Measurements from ENCODE around the gene NTM. TPM values are rescaled to one million over a fixed set of nuclear protein-coding genes. Genes with fewer than 3 reads are reported as not detected.

The NTM gene
- total RNA-seq, 3 donors from 2014 or later, result not detected

DNA sequence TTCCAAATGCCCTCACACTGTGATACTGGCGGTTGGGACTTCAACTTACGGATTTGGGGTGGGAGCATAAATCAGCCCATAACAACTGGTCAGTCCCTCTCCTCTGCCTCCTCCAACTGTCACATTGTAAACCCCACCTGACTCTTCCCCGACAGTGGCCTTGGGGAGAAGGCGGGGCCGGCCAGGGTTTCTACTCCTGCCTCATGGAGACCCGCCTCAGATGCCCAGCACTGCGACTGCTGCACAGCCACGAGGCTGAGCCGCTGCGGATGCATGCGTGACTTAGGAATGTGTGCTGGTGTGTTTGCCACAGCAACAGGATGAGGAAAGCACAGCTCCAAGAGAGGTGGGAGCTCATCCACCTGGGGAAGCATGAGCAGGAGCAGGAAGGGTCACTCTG is 914.2 kb downstream of the NTM start:
- DNase-seq (no peak), ATAC-seq (no peak)
- H3K9me3 Mint-ChIP-seq, result peaks cover 2% of the 10 kb centered on the region
- H3K27me3 Mint-ChIP-seq (ENCODE audit: low read depth), result no peaks in the 10 kb centered on the region
- H3K4me1 Mint-ChIP-seq (ENCODE audit: low read depth), result no peaks in the 10 kb centered on the region
- H3K4me3 Mint-ChIP-seq, result no peak overlapping the region
- no peaks in the 10 kb centered on the region for H3K36me3 Mint-ChIP-seq (ENCODE audit: insufficient read depth)

DNA sequence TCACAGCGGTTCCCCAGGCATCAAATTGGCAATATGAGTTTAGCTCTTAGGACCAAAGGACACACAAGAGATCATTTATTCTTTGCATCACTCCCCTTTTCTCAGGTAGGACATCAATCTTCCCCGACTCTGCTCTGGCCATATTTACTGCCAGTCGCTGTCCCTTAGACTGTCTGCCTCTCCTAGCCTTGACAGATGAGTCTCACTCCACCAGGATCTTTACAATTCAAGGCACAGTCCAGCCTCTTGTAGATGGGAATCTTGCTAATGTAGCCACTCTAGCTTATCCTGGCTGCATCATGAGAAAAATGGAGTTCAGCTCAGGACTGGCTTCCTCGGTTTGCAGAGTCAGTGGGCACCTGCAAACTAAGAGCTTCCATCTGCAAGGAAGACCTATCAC is 915.2 kb downstream of the NTM start:
- Mint-ChIP-seq H3K27me3 (ENCODE audit: low read depth) (no peaks in the 10 kb centered on the region), H3K9me3 (peaks cover 2% of the 10 kb centered on the region), H3K4me1 (ENCODE audit: low read depth) (no peaks in the 10 kb centered on the region), H3K4me3 (no peak overlapping the region), H3K36me3 (ENCODE audit: insufficient read depth) (no peaks in the 10 kb centered on the region)
- no peak for DNase-seq
- ATAC-seq, result no peak

DNA sequence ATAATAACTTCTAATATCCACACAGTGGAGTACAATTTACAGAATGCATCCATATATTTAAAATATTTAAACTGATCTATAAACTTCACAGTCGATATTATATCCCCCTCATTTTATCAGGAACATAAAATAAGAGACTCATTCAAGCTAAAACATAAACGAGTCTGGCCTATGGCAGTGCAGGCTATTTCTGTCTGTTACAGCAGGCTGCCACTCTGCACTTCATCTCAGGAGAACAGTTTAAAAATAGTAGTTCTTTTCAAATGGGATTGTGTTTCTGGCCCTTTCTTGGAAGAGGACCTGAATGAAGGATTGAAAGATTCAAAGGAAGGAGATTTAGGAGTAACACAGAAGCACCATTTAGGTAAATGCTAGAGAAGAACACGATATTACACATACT is 915.7 kb downstream of the NTM start:
- DNase-seq (no peak), ATAC-seq (no peak)
- H3K4me3 Mint-ChIP-seq, result no peak overlapping the region
- H3K27me3 Mint-ChIP-seq (ENCODE audit: low read depth), result no peaks in the 10 kb centered on the region
- H3K4me1 Mint-ChIP-seq (ENCODE audit: low read depth), result no peaks in the 10 kb centered on the region
- peaks cover 2% of the 10 kb centered on the region for H3K9me3 Mint-ChIP-seq
- no peaks in the 10 kb centered on the region for H3K36me3 Mint-ChIP-seq (ENCODE audit: insufficient read depth)

DNA sequence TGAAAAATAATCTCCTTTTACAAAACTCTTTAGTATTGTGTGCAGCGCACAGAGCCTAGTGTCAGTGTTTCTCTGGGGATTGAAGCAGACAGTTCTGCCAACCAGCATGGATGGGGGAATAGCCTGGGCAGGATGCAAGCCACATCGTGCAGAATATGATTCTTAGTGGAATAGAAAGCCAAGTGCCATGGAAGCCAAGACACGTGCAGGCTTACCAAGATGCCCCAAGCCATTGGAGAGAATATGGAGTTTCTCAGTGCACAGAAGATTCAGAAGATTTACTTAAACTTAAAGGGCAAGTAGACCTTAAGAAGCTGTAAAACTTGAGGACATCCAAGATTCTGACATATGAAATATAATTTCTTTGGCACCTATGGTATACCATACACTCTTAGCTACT is 917.6 kb downstream of the NTM start:
- no peaks in the 10 kb centered on the region for H3K27me3 Mint-ChIP-seq (ENCODE audit: low read depth)
- peaks cover 2% of the 10 kb centered on the region for H3K9me3 Mint-ChIP-seq
- no peak overlapping the region for H3K4me3 Mint-ChIP-seq
- ATAC-seq (no peak), DNase-seq (no peak)
- no peaks in the 10 kb centered on the region for H3K4me1 Mint-ChIP-seq (ENCODE audit: low read depth)
- H3K36me3 Mint-ChIP-seq (ENCODE audit: insufficient read depth), result no peaks in the 10 kb centered on the region

DNA sequence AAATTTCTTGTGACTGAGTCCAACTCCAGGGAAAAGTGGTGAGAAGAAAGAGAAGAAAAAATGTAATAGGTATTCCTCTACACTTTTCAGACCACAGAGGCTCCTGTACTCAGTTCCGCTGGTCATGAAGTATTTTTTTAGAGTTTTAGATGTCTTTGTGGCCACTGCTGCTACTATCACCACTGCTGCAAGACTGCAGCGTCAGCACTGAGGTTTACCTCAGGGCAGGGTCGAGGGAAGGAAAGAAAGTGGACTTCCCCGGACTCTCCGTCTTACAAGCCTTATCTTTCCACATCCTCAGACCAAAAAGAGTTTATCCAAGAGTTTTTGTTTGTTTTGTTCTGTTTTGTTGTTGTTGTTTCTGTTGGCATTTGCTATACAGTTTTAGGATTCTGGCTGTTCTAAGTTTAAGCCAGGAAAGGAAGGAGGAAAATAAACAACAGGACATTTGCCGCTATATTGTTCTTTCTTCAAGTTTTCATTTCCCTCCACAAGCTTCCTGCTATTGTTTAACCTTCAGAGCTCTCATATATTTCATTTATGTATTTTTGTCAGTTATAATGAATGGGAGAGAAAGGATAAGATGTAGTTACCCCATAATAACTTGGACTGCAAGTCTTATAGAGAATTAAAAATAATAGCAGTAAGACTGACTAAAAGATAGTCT is 919.3 kb downstream of the NTM start:
- no peak for ATAC-seq
- H3K4me1 Mint-ChIP-seq (ENCODE audit: low read depth), result no peaks in the 10 kb centered on the region

DNA sequence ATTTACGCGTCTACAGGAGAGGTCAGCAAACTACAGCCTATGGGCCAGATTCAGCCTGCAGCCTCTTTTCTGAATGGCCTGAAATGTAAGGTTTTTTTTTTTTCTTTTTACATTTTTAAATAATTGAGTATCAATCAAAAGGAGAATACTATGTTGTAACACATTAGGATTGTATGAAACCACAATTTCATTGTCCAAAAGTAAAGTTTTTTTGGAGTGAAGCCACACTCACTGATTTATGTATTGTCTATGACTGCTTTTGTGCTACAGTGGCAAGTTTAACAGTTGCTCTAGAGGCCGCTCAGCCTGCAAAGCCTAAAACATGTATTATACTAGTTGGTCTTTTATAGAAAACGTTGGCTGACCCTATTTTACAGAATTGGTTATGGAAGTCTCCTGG is 923.2 kb downstream of the NTM start:
- ATAC-seq (no peak), DNase-seq (no peak)
- peaks cover 2% of the 10 kb centered on the region for H3K9me3 Mint-ChIP-seq
- H3K4me1 Mint-ChIP-seq (ENCODE audit: low read depth), result no peaks in the 10 kb centered on the region
- no peak overlapping the region for H3K4me3 Mint-ChIP-seq
- H3K36me3 Mint-ChIP-seq (ENCODE audit: insufficient read depth), result no peaks in the 10 kb centered on the region
- no peaks in the 10 kb centered on the region for H3K27me3 Mint-ChIP-seq (ENCODE audit: low read depth)

More for the DNA sequence above, 919.3 kb downstream of the NTM start:
- Mint-ChIP-seq H3K27me3 (ENCODE audit: low read depth) (no peaks in the 10 kb centered on the region), H3K4me3 (no peak overlapping the region), H3K36me3 (ENCODE audit: insufficient read depth) (no peaks in the 10 kb centered on the region), H3K9me3 (peaks cover 2% of the 10 kb centered on the region)
- no peak for DNase-seq

DNA sequence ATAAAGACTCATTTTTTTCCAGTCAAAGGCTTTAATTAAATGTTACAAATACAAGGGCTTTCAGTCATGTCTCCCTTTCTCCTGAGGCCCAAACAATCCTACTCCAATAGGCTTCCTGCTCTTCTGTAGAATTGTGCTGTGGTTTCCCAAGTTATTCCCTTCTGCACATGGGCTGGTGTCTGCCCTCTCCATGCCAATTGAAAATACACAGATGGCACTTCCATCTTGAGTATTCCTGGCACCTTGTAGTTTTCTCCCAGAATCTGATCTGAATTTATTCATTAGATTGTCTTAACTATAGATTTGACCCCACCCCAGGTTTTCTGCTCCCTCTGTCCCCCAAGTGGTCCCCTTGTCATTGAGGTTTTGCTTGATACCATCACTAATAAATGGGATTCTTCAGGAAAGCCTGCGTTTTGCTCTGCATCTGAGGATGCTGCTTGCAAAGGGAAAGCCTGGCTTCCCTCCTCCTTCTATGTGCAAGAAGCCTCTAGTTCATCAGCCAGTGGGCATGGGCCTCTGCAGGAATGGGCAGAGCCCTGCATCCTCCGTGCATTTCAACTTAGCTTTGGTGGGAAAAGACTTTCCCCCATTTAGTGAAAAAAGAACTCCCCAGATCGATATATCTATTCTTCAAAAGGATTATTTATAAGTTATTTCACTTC is 926.7 kb downstream of the NTM start:
- H3K9me3 Mint-ChIP-seq, result no peaks in the 10 kb centered on the region
- H3K36me3 Mint-ChIP-seq (ENCODE audit: insufficient read depth), result no peaks in the 10 kb centered on the region
- H3K4me1 Mint-ChIP-seq (ENCODE audit: low read depth), result no peaks in the 10 kb centered on the region
- no peak overlapping the region for H3K4me3 Mint-ChIP-seq
- no peak for ATAC-seq
- no peak for DNase-seq
- no peaks in the 10 kb centered on the region for H3K27me3 Mint-ChIP-seq (ENCODE audit: low read depth)

DNA sequence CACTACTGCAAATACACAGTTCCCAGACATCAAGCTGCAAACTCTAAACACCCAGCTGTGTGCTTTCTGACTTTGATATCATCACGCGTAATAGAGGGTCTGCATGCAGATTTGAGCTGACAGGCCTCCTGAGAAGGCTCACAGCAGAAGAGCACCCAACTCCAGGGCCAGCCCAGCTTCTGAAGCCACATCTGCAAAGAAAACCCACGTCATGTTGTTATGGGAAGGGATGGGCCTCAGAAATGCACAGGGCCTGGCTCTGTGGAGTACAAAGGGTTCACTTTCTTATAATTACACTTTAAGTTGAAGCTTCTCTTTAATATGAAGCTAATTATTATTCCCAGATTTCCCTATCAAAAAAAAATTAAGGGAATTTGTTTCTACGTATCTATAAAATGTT is 927.9 kb downstream of the NTM start:
- no peak overlapping the region for H3K4me3 Mint-ChIP-seq
- ATAC-seq, result no peak
- no peaks in the 10 kb centered on the region for H3K27me3 Mint-ChIP-seq (ENCODE audit: low read depth)
- H3K36me3 Mint-ChIP-seq (ENCODE audit: insufficient read depth), result no peaks in the 10 kb centered on the region
- no peak for DNase-seq
- H3K9me3 Mint-ChIP-seq, result no peaks in the 10 kb centered on the region
- H3K4me1 Mint-ChIP-seq (ENCODE audit: low read depth), result no peaks in the 10 kb centered on the region

DNA sequence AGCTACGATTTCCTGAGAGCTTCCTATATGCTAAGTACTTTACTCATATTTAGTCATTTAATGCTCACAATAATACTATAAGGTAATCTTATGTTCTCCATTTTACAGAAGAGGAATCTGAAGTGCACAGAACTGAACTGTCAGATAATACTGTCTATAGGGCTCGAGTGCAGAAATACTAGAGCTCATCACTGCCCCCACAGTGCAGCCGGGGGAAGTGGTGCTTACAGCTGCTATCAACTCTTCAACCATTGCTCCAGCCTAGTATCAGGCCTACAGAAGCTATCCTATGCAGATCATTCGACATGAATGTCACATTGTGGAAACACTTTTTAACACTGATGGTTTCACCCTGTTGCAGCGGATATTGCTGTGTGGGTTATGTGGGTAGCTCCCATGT is 929.9 kb downstream of the NTM start:
- no peak for ATAC-seq
- Mint-ChIP-seq H3K4me3 (no peak overlapping the region), H3K9me3 (no peaks in the 10 kb centered on the region), H3K4me1 (ENCODE audit: low read depth) (no peaks in the 10 kb centered on the region), H3K27me3 (ENCODE audit: low read depth) (no peaks in the 10 kb centered on the region), H3K36me3 (ENCODE audit: insufficient read depth) (no peaks in the 10 kb centered on the region)
- no peak for DNase-seq

DNA sequence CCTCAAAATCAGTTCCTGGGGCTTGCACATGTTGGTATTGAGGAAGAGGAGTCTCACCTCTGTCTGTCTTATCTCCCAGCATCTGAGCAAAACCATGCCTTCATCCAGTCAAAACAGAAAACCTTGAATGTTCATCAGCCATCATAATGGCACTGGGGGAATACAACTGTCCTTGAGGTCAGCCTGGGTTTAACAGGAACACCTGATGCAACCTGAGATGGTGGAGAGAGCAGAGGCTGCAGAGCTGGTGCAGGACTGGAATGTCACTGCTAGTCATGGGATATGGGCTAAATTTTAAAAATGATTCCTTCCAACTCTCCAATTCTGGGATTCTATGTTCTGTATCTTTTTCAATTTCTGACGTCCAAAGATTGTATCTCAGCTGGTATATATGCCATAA is 931.0 kb downstream of the NTM start:
- ATAC-seq, result no peak
- Mint-ChIP-seq H3K27me3 (ENCODE audit: low read depth) (no peaks in the 10 kb centered on the region), H3K9me3 (peaks cover 4% of the 10 kb centered on the region), H3K4me1 (ENCODE audit: low read depth) (no peaks in the 10 kb centered on the region), H3K36me3 (ENCODE audit: insufficient read depth) (no peaks in the 10 kb centered on the region), H3K4me3 (no peak overlapping the region)
- DNase-seq, result no peak

DNA sequence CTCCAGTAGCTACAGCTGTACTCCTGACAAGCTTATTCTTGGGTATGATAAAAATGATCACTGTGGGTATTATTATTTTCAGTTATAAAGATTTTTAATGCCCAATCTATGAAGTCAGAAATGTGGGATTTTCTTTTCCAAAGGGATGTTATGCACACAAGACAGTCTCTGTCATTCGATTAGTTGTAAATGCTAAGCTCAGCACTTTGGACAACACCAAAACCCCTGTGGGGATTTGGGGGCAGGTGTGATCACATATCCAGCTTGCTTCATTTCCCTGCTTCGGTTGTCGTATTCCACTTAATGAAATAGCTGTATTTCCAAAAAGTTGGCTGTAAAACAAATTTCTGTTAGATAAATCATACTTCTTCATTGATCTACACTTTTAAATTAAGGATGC is 931.5 kb downstream of the NTM start:
- no peaks in the 10 kb centered on the region for H3K36me3 Mint-ChIP-seq (ENCODE audit: insufficient read depth)
- H3K9me3 Mint-ChIP-seq, result peaks cover 4% of the 10 kb centered on the region
- H3K27me3 Mint-ChIP-seq (ENCODE audit: low read depth), result no peaks in the 10 kb centered on the region
- H3K4me3 Mint-ChIP-seq, result no peak overlapping the region
- ATAC-seq (no peak), DNase-seq (no peak)
- H3K4me1 Mint-ChIP-seq (ENCODE audit: low read depth), result no peaks in the 10 kb centered on the region

DNA sequence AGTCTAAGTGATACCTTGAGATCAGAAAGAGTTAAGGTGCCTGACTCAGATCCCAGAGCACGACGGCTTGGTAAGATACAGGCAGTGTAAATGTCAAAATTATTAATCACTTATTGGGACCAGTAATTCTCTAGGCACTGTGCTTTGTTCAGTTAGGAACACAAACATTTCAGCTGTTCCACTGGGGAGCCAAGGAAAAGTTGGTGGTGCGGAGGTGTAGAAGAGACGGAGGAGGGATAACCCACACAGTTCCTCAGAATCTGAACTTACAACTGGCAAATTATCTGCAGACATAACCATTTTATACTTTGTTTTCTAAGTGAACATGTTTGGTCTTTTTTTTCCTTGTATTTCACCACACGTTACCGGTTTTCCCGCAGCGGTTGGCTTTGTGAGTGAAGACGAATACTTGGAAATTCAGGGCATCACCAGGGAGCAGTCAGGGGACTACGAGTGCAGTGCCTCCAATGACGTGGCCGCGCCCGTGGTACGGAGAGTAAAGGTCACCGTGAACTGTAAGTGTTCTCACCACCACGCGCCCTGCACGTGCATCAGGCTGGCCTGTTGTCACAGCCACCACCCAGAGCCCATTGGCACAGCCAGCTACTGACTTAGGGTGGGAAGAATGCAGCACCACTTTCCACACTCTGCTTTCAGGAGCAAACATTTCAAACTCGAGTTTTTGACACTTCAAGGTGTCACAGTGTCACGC is 937.0 kb downstream of the NTM start:
- Mint-ChIP-seq H3K36me3 (ENCODE audit: insufficient read depth) (no peaks in the 10 kb centered on the region), H3K4me1 (ENCODE audit: low read depth) (no peaks in the 10 kb centered on the region), H3K4me3 (no peak overlapping the region), H3K9me3 (peaks cover 4% of the 10 kb centered on the region), H3K27me3 (ENCODE audit: low read depth) (no peaks in the 10 kb centered on the region)
- ATAC-seq (no peak), DNase-seq (no peak)

DNA sequence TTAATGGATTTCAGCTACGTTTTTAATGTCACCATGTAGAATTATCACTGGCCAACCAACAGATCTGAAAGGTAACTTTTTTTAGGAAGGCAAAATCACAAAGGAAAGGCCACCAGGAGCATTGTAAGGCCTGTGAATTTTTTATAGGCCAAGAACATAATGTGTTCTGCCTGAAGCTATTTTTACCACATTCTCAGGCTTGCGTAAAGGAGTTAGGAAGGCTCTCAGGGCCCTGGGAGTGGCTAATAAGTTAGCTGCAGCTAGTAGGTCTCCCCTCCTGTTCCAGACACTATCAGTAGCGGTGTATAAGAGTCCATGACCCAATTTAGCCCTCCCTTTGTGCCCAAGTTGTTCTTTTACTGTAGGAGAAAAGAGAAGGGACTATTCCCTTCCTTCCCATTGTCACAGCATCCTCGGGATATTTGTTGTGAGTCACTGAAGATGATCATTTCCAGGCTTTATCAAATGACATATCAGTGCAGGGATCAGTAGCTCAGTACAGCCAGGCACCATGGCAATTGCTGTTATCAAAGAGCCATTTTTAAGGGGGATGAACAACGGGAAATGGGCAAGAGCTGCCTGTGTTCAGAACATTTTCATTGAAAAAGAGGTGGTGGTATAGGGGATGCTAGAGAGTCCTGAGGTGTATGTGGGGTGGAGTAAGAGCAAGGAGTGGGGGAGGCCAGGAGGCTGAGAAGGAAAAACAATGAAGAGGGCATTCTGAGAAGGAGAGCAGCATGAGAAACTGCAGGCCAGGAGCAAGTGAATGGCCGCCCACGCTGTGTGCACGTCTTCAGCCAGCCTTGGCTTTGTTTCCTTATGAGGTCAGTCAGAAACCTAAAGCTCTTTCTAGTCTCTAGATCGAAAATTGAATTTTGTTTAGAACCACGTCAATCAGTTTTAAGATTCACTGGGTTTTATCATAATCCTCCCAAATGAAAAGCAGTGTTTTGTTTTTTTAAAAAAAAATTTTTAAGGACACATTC is 940.3 kb downstream of the NTM start:
- peaks cover under 1% of the 10 kb centered on the region for H3K9me3 Mint-ChIP-seq
- no peak overlapping the region for H3K4me3 Mint-ChIP-seq

DNA sequence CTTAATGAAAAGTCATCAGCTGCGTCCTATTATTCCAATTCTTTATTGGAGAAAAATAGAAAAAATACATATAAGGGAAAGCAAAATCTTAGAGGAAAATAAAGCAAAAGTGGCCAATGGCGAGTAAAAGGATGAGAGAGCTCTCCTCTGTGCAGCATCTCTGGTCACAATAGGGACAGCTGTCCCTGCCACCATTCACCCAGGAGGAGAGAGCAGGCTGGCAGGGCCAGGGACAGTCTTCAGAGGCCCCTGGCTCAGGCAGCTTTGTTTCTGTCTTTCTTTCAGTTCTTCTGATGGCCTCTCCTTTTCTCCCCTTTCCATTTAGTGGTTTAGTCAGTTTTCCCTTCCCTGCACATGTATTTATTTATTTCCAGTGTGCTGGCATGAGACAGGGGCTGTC is 941.3 kb downstream of the NTM start:
- Mint-ChIP-seq H3K4me1 (ENCODE audit: low read depth) (no peaks in the 10 kb centered on the region), H3K36me3 (ENCODE audit: insufficient read depth) (no peaks in the 10 kb centered on the region), H3K27me3 (ENCODE audit: low read depth) (no peaks in the 10 kb centered on the region), H3K4me3 (no peak overlapping the region), H3K9me3 (no peaks in the 10 kb centered on the region)
- DNase-seq (no peak), ATAC-seq (no peak)

More for the DNA sequence above, 940.3 kb downstream of the NTM start:
- Mint-ChIP-seq H3K4me1 (ENCODE audit: low read depth) (no peaks in the 10 kb centered on the region), H3K27me3 (ENCODE audit: low read depth) (no peaks in the 10 kb centered on the region), H3K36me3 (ENCODE audit: insufficient read depth) (no peaks in the 10 kb centered on the region)
- ATAC-seq, result no peak
- no peak for DNase-seq

Measured in activated T-cell treated with anti-CD3 and anti-CD28 coated beads, Interleukin-2, amount 50 U/mL, for 4 hours (primary cell).